Right lung (tissue), 5 donors: ENCODE data around the gene NAPSA. TPM values are rescaled to one million over a fixed set of nuclear protein-coding genes. Genes with fewer than 3 reads are reported as not detected.

Experiments
- DNase-seq, 2 donors: peaks; one replicate each; pipeline ENCODE4 v3.0.0-alpha.2; 2013
- polyA plus RNA-seq, 5 donors: library from polyadenylated mRNA; unstranded; fragments of 120-200 nt; gene quantifications; one replicate each; pipeline versions ENCODE4 v1.2.1 to v1.2.3, GENCODE V29; 2013; ENCODE audit warnings: inconsistent platforms in 1 of 5, low replicate concordance in 1 of 5; ENCODE audit not compliant: insufficient read length in 5 of 5, insufficient read depth in 1 of 5

NAPSA gene
- polyA plus RNA-seq, 5 donors, result 21.8 to 46.6 (median 36.0) TPM

DNA sequence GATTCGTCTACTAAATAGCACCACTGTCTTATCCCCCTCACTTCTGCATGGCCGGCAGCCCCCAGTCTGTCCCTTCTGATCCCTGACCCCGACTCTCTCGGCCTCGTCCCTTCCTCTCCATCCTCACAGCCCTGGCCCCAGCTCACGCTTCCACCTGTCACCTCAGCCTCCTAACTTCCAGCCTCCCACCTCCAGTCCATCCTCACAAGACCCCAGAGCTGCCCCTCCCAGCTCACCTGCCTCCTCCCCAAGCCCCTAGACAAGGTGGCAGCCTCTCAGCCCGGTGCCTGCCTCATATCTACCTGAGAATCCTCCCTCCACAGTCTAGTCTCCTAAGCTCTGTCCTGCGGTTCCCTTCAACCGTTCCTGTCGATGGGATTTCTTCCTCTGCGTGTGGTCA, 46.3 kb downstream of the NAPSA start:
- DNase-seq, result no peak

DNA sequence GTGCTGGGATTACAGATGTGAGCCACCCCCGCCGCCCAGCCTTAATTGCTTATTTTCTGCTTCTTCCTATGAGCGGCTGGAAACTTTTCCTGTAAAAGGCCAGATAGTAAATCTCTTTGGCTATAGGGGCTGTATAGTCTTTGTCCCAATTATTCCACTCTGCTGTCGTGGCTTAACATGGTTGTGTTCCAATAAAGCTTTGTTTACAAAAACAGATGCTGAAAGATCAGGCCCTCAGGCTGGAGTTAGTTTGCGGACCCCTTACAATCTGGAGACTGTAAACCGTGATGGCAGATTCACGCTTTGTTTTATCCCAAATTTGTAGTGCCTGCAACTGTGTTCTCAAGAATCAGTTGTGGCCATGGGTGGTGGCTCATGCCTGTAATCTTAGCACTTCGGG, 47.0 kb downstream of the NAPSA start:
- no peak for DNase-seq

DNA sequence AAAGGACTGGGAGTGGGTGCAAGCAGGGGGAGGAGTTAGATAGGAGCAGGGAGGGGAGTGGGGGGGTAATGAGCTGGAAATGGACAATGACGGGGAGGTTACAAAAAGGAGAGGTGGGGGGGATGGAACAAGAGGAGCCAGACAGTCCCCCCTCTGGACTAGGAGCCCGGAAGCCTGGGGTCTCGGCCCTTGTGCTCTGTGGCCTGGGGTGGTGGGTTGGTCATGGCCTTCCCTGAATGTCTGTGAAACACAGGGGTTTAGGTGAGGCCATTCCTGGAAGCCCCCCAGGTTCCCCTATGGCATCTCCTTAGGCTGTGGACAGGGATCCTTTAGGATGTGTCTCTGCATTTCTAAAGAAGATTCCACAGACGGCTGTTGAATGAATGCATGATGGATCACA, 48.3 kb downstream of the NAPSA start:
- DNase-seq, result no peak

DNA sequence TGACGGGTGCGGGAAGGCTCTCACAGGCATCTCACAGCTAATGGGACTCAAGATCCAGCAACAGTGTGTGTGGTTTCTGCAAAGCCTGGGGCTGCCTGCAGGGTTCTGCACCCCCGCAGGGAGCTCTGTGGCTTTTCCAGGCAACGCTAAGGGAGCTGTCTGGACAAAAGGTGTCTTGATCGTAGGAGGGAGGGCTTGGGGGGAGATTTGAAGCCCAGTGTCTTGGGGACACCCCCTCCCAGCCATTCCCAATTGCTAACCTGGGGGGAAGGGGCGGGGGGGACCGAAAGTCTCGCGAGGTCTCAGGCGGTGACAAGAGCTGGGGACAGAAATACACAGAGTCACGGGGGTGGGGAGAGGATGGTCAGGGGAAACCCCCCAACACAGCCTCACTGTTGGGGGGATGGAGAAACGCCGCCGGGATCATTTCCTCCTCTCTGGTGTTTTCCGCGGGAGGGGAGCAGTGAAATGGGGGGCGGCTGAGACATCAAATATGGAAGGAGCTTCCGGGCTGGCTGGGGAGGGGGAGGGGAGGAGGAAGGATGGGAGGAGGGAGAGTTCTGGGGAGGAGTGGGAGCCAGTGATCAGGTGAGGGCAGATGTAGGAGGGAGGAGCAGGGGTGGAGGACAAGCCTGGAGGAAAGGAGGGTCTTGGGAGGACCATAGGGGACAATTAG, 49.5 kb downstream of the NAPSA start:
- no peak for DNase-seq

DNA sequence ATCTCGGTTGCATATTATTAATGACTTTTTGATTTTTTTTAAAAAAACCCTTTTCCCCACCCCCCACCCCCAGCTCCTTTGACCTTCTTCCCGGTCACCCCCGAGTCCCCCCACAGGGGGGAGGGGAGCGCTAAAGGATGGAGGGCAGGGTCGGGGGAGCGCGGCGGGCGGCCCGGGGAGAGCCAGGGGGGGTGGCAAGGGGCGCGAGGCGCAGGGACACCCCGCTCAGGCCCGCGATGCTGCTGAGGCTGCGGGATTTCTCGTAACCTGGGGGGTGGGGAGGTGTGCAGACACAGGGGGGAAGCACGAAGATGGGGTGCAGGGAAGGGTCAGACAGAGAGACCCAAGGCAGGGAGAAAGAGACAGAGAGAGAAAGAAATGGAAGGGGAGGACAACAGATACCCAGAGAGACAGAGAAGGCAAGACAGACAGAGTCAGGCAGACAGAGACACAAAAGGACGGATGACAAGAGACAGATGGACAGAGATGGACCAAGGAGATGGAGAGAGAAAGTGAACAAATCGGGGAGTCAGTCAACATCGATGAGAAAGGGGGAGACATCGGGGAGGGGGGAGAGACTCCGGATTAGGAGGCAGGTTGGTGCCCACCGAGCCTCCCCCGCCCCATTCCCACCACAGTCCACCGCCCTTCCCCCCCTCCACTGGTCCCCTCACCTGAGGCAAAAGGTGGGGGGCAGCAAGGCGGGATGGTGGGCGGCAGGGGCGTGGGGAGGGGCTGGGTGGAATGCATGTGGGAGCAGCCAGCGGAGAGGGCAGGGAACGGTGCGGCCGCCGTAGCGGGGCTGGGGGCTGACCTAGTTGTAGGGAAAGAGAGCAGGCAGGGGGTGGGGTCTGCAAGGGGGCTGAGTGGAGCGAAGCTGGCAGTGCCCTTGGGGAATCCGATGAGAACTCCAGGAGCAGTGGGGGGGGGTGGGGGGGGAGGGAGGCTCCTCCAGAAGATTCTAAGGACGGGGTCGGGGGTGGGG, 50.4 kb downstream of the NAPSA start:
- DNase-seq, result no peak

DNA sequence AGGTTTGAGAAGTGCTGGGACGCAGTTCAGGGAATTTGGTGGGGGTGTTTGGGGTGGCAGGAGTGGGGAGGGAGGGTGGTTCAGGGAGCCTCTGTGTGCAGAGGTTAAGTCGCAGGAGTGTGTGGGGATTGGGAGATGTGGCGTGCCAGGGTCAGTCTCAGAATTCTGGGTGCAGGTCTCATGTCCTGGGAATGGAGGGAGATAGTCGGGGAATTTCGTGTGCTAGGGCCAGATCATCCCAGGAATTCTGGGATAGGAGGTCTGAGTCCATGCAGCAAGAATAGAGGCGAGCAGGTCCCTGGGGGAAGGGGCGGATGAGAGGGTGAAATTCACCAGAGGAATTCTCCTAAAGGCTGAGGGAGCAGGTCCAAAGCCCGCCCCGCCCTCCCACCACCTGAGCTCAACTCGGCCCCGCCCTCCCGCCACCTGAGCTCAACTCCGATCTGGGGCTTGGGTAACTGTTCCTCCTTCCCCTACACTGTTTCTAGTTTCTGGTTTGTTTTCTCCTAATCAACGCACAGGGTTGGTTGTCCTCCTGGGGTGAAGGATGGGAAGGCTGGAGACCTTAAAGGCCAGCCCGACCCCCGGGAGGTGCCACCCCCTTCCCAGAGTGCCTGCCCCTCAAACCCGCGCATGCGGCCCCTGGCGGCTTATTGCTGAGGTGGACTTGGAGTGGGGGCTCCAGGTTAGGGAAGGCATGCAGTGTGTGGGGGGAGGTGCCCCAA, 51.5 kb downstream of the NAPSA start:
- DNase-seq, result no peak

DNA sequence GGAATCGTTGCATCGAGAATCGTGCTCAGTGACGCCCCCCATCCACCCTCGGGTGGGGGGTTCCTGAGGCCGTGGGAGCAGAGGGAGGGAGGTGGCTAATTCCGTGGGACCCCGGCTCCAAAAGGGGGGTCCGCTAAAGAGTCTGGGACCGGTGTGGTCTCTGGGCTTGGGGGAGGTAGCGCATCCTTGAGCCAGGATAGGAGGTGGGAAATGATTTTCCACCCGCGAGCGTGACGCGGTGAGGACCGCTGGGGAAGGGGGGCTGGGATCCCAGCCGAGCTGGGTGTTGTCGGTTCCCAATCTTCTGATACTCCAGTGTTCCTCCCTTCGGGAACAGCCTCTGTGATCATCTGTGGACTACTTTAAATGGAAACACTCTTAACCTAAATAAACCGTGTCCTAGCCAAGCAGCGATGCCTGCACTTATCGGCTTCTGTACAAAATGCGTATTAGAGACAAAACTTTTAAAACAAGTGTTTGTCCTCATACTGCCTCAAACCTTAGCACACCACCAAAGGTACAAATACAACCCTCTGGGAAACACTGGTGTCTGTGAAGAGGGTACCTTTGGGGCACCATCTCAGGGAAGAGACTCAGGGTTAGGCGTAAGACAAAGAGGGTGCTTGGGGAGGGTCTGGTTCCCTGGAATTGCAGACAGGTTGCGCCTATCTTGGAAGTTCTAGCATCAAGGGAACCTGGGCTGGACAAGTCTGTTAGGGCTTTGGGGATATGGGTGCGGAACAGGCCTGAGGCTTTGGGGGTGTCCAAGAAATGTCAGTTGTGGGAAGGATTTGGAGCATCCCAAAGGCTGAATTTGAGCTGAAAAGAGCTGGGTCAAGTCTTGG, 52.2 kb downstream of the NAPSA start:
- no peak for DNase-seq

DNA sequence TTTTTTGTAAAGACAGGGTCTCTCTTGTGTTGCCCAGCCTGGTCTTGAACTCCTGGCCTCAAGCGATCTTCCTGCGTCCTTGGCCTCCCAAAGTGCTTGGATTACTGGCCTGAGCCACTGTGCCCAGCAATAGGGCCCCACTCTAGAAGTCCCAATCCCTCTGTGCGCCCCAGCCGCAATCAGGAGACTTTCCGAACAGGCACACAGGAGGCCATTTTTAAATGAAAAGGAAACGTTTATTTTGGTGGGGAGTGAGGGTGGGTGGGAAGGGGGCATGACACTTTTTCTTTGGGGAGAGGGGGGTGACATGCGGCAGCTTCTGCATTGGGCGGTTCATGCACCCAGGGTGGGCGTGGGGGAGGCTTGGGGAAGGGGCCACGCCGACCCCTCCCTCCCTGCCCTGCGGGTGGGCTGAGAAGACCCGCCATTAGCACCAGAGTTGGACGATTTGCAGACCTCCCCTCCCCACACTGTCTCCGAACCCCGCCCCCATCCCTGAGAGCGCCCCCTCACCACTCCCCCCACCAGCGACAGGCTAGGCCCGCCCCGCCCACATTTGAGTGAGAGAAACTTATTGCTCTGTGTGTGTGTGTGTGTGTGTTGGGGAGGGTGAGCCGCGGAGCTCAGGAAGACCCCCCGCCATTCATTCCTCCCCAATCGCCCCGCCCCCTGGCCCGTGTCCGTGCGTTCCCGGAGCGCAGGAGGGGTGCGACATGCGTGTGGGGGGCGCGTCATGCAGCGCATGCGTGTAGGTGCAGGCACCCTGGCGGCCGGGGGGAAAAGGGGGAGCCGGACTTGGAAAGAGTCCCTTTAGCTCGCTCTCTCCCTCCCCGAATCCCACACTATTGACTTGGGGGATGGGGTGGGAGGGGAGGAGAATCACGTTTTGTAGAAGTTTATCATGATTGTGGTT, 53.5 kb downstream of the NAPSA start:
- DNase-seq, result peak; percentile 59 to 62

DNA sequence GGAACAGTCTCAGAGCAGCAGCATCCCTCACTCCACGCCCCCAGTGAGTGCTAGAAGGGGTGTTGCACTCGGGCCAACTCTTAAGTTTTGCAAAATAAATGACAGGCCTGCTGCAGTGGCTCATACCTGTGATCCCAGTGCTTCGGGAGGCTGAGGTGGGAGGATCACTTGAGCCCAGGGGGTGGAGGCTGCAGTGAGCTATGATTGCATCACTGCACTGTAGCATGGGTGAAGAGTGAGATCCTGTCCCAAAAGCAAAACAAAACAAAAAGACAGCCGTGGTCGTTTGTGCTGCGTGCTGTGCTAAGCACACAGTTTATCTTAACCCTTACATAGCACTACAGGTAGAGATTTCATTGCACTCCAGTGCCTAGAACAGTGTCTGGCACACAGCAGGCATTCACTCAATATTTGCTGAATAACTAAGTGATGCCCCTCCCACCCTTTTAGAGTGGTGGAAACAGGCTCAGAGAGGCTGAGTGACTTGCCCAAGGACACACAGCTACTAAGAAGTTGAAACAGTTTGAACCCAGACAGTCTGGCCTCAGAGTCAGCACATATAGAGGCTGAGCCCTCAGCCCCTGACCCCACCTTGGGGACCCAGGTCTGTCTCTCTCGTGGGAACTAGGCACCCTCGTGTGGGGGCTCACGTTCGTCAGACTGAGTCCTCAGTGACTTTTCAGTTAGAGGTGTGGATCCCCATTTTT, 54.5 kb downstream of the NAPSA start:
- no peak for DNase-seq

DNA sequence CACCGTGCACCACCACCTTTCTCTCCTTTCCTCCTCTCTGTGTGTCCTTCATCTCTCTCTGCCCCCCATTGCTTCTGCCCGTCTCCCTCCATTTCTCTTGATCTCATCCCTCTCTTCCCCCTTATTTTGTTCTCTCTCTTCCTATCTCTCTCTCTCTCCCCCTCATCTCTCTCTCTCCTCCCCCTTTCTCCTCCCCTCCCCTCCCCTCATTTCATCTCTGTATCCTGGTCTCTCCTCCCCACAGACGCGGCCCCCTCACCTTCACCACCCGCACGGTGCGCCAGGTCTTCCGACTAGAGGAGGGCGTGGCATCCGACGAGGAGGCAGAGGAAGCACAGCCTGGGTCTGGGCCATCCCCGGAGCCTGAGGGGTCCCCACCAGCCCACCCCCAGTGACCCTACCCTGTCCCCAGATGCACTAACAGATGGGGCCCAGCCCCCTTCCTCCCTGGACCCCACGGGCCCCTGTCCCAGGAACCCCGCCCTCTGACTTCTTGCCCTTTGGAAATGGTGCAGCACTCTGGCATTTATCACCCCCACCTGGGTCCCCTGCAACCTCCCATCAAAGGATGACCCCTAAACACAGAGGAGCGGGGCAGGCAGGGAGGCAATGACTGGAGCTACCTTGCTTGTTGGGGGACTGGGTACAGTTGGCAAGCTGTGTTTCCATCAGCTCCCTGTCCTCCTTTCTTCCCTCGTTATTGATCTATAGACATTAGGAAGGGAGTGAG, 55.9 kb downstream of the NAPSA start:
- DNase-seq, result no peak

DNA sequence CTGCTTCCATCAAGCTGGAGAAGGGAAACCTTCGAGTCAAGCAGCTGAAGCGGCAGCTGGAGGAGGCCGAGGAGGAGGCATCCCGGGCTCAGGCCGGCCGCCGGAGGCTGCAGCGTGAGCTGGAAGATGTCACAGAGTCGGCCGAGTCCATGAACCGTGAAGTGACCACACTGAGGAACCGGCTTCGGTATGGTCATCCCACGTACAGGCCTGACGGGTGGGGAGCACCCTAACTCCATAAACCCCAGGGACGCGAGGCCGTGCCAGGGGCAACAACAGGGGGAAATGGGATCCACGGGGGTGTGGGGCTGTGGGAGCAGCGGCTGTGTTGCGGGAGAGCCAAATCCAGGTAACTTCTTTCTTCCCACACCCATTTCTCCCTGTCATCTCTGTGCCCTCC, 56.4 kb downstream of the NAPSA start:
- DNase-seq, result no peak

Other genes with a start within 250 kb of the NAPSA start
- 1 to 10 TPM in 3 of 5 donors, under 1 TPM in 2; 0.87 to 1.5 (median 1.2) TPM for gene IZUMO2, start 202.4 kb downstream of the NAPSA start, polyA plus RNA-seq
- gene MYH14, start 162.0 kb downstream of the NAPSA start, polyA plus RNA-seq, result 10 to 100 TPM; 30.6 to 77.6 (median 45.7) TPM
- gene KCNC3, start 36.3 kb downstream of the NAPSA start, polyA plus RNA-seq, result 10 to 100 TPM; 17.8 to 30.3 (median 25.2) TPM
- 10 to 100 TPM; 24.1 to 45.1 (median 30.3) TPM for gene NR1H2, start 10.8 kb upstream of the NAPSA start, polyA plus RNA-seq
- gene POLD1, start 18.7 kb upstream of the NAPSA start, polyA plus RNA-seq, result 10 to 100 TPM; 23.6 to 37.1 (median 29.6) TPM
- under 1 TPM; 0.19 to 0.56 (median 0.43) TPM for gene SPIB, start 53.3 kb upstream of the NAPSA start, polyA plus RNA-seq
- gene MYBPC2, start 67.3 kb upstream of the NAPSA start, polyA plus RNA-seq, result 1 to 10 TPM in 1 of 5 donors, under 1 TPM in 4; 0.08 to 2.9 (median 0.36) TPM
- gene EMC10, start 110.9 kb upstream of the NAPSA start, polyA plus RNA-seq, result 100 to 1,000 TPM in 1 of 5 donors, 10 to 100 TPM in 4; 64.4 to 124 (median 87.2) TPM
- 1 to 10 TPM; 3.4 to 5.3 (median 4.6) TPM for gene GARIN5A, start 111.2 kb upstream of the NAPSA start, polyA plus RNA-seq
- 10 to 100 TPM; 12.2 to 35.2 (median 19.5) TPM for gene JOSD2, start 145.6 kb upstream of the NAPSA start, polyA plus RNA-seq
- gene ASPDH, start 148.3 kb upstream of the NAPSA start, polyA plus RNA-seq, result 1 to 10 TPM in 3 of 5 donors, under 1 TPM in 2; 0.60 to 2.2 (median 1.7) TPM
- 10 to 100 TPM in 3 of 5 donors, 1 to 10 TPM in 2; 7.8 to 20.8 (median 10.9) TPM for gene LRRC4B, start 202.8 kb upstream of the NAPSA start, polyA plus RNA-seq